HepG2 (cell line): ENCODE data around the gene GPX2. TPM values are rescaled to one million over a fixed set of nuclear protein-coding genes. Genes with fewer than 3 reads are reported as not detected.

Experiments
- EED ChIP-seq: sonication (generic); formaldehyde crosslinking; IDR thresholded peaks from 2 replicates; pipeline ENCODE4 v1.5.0; 2020; ENCODE audit warnings: mild to moderate bottlenecking, missing genetic modification reagents
- HNRNPK ChIP-seq: fragments of 200-400 bp; formaldehyde crosslinking; IDR thresholded peaks from 2 replicates; pipeline ENCODE4 v1.6.1; 2018; ENCODE audit warnings: low read length, low read depth, moderate library complexity, mild to moderate bottlenecking; ENCODE audit not compliant: poor library complexity, severe bottlenecking
- IKZF1 ChIP-seq: fragments of 450-650 bp; IDR thresholded peaks from 2 replicates; pipeline ENCODE4 v1.7.1; 2016
- JUNB ChIP-seq: sonication (generic); formaldehyde crosslinking; IDR thresholded peaks from 2 replicates; pipeline ENCODE4 v1.8.0; 2022; ENCODE audit warnings: missing genetic modification reagents, mild to moderate bottlenecking, borderline replicate concordance
- KDM1A ChIP-seq: IDR thresholded peaks from 2 replicates; pipeline ENCODE4 v1.6.1; 2016; ENCODE audit warnings: missing compliant biosample characterization
- MYNN ChIP-seq: sonication (generic); formaldehyde crosslinking; IDR thresholded peaks from 2 replicates; pipeline ENCODE4 v1.4.0; 2020; ENCODE audit warnings: mild to moderate bottlenecking, low read depth, missing genetic modification reagents
- NR2F1 ChIP-seq, 2 experiments: fragments of 450-650 bp in 1 of 2; formaldehyde crosslinking in 1 of 2; IDR thresholded peaks; 2 replicates each; pipeline versions ENCODE4 v1.5.0 to v1.6.1; 2016 to 2020; ENCODE audit warnings: mild to moderate bottlenecking in 1 of 2, missing compliant biosample characterization in 1 of 2, missing genetic modification reagents in 1 of 2, moderate library complexity in 1 of 2
- PPARG ChIP-seq: conservative IDR thresholded peaks from 2 replicates; pipeline ENCODE4 v1.6.1; 2016; ENCODE audit warnings: missing biosample characterization, missing genetic modification reagents
- RFX1 ChIP-seq: fragments of 450-650 bp; IDR thresholded peaks from 2 replicates; pipeline ENCODE4 v1.6.1; 2017
- TSC22D2 ChIP-seq: sonication (generic); formaldehyde crosslinking; IDR thresholded peaks from 2 replicates; pipeline ENCODE4 v1.5.1; 2020; ENCODE audit warnings: missing genetic modification reagents, mild to moderate bottlenecking, borderline replicate concordance
- ZC3H4 ChIP-seq: sonication (generic); formaldehyde crosslinking; IDR thresholded peaks from 2 replicates; pipeline ENCODE4 v1.4.0; 2020; ENCODE audit warnings: missing genetic modification reagents, borderline replicate concordance
- ZNF263 ChIP-seq: sonication (generic); formaldehyde crosslinking; IDR thresholded peaks from 2 replicates; pipeline ENCODE4 v1.4.0; 2020; ENCODE audit warnings: missing genetic modification reagents
- ZNF709 ChIP-seq: sonication (generic); formaldehyde crosslinking; IDR thresholded peaks from 2 replicates; pipeline ENCODE4 v1.5.0; 2020; ENCODE audit warnings: mild to moderate bottlenecking, missing genetic modification reagents
- polyA plus RNA-seq, 8 experiments: library from polyadenylated mRNA; depleted of rRNA in 3 of 8; stranded (reverse) in 7 of 8; unstranded in 1 of 8; fragments of >200 nt; fragmentation: Illumina TruSeq in 4 of 8; extraction: Trizol in 4 of 8; gene quantifications; 2 replicates each; pipeline versions ENCODE4 v1.2.1 to v1.2.3, GENCODE V29; 2011 to 2016; ENCODE audit warnings: low read depth in 4 of 8, missing spikeins in 1 of 8, mixed read lengths in 1 of 8; ENCODE audit not compliant: insufficient read depth in 1 of 8
- total RNA-seq, 5 experiments: library from RNA; depleted of rRNA; stranded (reverse); fragments of >200 nt; fragmentation: Illumina TruSeq; extraction: Trizol; gene quantifications; 2 replicates each; pipeline ENCODE4 v1.2.3, GENCODE V29; 2016; ENCODE audit warnings: low read depth in 1 of 5
- TF ChIP-seq, protein P1 (sequence below): sonication (generic); formaldehyde crosslinking; IDR thresholded peaks from 2 replicates; pipeline ENCODE4 v1.4.0; 2020; ENCODE audit warnings: mild to moderate bottlenecking, missing genetic modification reagents
- TF ChIP-seq, protein P2 (sequence below): sonication (generic); formaldehyde crosslinking; IDR thresholded peaks from 2 replicates; pipeline ENCODE4 v1.5.0; 2020; ENCODE audit warnings: missing genetic modification reagents, mild to moderate bottlenecking, borderline replicate concordance
- TF ChIP-seq, protein P3 (sequence below): sonication (generic); formaldehyde crosslinking; IDR thresholded peaks from 2 replicates; pipeline ENCODE4 v1.8.0; 2022; ENCODE audit warnings: missing genetic modification reagents, low read depth, mild to moderate bottlenecking, borderline replicate concordance

Gene GPX2
- total and polyA plus RNA-seq, 2 of the 13 experiments (the other 11 are each of a cell fraction or from before 2014, with no cell fraction given) = 526 to 674 TPM

DNA sequence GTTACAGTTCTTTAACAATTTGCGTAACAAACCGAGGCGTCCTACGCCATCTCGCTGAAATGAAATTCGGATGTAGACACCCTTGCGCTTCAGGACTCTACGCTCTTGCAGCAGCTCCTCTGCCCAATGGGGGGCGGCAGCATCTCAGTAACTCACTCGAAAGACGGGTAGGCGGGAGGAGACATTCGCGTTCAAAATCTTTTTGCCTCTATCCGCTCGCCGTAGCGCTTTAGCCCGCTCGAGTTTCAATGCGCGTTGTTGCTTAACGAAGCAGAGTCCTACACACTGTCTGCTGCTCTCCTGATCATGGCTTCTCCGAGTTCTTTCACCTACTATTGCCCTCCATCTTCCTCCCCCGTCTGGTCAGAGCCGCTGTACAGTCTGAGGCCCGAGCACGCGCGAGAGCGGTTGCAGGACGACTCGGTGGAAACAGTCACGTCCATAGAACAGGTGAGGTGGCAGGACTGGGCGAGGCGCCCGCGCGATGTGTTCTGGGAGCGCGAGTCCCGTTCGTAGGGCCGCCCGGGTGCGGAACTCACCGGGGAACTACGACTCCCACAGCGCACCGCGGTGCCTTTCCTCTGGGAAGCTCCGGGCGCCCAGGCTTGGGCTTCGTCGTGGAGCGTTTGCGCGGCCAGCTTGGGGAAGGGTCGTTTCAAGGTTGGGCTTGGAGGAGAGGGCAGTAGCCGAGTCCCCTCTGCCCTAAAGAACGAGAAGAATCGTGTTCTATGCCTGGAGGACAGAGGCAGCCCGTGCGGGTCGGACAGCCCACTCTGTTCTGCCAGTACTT lies 44.3 kb upstream of the GPX2 start, which contains the start of gene FNTB (continued):
- TF ChIP-seq, protein P1, sequence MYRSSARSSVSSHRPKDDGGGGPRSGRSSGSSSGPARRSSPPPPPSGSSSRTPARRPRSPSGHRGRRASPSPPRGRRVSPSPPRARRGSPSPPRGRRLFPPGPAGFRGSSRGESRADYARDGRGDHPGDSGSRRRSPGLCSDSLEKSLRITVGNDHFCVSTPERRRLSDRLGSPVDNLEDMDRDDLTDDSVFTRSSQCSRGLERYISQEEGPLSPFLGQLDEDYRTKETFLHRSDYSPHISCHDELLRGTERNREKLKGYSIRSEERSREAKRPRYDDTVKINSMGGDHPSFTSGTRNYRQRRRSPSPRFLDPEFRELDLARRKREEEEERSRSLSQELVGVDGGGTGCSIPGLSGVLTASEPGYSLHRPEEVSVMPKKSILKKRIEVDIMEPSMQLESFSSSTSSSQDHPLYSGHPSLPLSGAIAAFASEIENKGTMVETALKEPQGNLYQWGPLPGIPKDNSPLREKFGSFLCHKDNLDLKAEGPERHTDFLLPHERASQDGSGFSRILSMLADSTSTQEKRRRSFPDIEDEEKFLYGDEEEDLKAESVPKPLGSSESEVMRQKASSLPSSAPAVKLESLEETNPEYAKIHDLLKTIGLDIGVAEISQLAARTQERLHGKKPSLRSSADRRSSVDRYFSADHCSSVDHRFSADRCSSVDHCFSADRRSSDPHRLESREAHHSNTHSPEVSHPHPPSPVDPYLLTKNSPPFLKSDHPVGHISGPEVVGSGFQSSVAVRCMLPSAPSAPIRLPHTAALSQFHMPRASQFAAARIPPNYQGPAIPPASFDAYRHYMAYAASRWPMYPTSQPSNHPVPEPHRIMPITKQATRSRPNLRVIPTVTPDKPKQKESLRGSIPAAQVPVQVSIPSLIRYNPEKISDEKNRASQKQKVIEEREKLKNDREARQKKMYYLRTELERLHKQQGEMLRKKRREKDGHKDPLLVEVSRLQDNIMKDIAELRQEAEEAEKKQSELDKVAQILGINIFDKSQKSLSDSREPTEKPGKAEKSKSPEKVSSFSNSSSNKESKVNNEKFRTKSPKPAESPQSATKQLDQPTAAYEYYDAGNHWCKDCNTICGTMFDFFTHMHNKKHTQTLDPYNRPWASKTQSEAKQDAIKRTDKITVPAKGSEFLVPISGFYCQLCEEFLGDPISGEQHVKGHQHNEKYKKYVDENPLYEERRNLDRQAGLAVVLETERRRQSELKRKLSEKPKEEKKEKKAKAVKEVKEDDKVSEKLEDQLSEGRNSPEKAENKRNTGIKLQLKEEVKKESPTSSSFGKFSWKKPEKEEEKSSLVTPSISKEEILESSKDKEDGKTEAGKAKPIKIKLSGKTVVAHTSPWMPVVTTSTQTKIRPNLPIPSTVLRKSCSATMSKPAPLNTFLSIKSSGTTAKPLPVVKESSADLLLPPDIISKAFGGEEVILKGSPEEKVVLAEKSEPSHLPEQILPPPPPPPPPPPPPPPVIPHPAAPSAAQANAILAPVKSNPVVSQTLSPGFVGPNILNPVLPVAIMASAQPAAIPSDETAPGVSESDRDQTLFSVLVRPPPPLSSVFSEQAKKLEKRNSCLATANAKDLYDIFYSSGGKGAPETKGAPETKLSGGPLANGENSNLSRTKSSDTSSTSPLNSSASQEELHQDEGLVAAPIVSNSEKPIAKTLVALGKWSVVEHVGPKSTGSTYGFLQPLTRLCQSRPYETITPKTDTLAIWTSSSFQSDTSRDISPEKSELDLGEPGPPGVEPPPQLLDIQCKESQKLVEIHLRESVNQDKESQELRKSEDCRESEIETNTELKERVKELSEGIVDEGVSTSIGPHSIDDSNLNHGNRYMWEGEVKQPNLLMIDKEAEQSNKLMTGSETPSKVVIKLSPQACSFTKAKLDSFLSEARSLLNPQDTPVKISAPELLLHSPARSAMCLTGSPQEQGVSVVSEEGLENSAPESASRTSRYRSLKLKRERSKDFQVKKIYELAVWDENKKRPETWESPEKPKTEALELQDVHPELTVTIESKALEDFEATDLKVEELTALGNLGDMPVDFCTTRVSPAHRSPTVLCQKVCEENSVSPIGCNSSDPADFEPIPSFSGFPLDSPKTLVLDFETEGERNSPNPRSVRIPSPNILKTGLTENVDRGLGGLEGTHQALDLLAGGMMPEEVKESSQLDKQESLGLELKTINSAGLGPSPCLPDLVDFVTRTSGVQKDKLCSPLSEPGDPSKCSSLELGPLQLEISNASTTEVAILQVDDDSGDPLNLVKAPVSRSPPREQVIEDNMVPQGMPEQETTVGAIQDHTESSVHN (CRISPR knock-in tag) = peak; percentile 79; the same call in 1 of the 2 replicates
- TF ChIP-seq HNRNPK (no peak), TSC22D2 (CRISPR knock-in tag) (peak; percentile 50; the same call in 1 of the 2 replicates), KDM1A (CRISPR knock-in tag) (no peak), ZNF709 (CRISPR knock-in tag) (peak; percentile 90; the same call in 1 of the 2 replicates), EED (CRISPR knock-in tag) (peak; percentile 19; the same call in 1 of the 2 replicates), NR2F1 (CRISPR knock-in tag; IDR thresholded peaks at IDR 0.05) (no peak), ZC3H4 (no peak), PPARG (CRISPR knock-in tag) (peak; percentile 27; the same call in 1 of the 2 replicates), JUNB (CRISPR knock-in tag) (peak; percentile 77; the same call in 1 of the 2 replicates), MYNN (CRISPR knock-in tag) (peak; percentile 74; the same call in 1 of the 2 replicates), IKZF1 (no peak), ZNF263 (CRISPR knock-in tag) (0 out of 2 replicates have a peak, but pooled peaks have one; percentile 22), RFX1 (no peak)
- TF ChIP-seq, protein P2, sequence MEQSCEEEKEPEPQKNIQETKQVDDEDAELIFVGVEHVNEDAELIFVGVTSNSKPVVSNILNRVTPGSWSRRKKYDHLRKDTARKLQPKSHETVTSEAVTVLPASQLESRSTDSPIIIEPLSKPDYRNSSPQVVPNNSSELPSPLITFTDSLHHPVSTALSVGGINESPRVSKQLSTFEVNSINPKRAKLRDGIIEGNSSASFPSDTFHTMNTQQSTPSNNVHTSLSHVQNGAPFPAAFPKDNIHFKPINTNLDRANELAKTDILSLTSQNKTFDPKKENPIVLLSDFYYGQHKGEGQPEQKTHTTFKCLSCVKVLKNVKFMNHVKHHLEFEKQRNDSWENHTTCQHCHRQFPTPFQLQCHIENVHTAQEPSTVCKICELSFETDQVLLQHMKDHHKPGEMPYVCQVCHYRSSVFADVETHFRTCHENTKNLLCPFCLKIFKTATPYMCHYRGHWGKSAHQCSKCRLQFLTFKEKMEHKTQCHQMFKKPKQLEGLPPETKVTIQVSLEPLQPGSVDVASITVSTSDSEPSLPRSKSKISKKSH (CRISPR knock-in tag) = peak; percentile 91; the same call in 1 of the 2 replicates
- TF ChIP-seq, protein P3, sequence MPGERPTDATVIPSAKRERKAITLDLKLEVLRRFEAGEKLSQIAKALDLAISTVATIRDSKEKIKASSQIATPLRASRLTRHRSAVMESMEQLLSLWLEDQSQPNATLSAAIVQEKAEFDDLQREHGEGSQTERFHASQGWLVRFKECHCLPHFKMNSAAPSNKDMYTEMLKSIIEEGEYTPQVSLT = no peak
